CD4-positive, alpha-beta T cell treated with Interferon gamma for 1 hour (primary cell): ENCODE measurements around the gene NELFE.
"Not testable (repeated sequence)": the region's sequence is repeated elsewhere in the genome, so short reads cannot be mapped to it uniquely, and the experiment has no call there.

Experiments
- DNase-seq: peaks from one replicate; pipeline ENCODE4 v3.0.0-alpha.2; 2020

Gene NELFE

GRCh38 chr6:31911826-31912585 is 46.8 kb downstream of the NELFE start:
- no peak for DNase-seq

DNA sequence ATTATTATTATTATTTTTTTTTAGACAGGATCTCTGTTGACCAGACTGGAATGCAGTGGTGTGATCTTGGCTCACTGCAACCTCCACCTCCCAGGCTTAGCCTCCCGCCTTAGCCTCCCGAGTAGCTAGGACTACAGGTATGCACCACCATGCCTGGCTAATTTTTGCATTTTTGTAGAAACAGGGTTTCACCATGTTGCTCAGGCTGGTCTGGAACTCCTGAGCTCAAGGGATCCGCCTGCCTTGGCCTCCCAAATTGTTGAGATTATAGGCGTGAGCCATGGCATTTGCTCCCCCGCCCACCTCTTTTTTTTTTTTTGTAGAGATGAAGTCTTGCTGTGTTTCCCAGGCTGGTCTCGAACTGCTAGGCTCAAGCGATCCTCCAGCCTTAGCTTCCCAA is 49.5 kb downstream of the NELFE start:
- DNase-seq: not testable (repeated sequence)

DNA sequence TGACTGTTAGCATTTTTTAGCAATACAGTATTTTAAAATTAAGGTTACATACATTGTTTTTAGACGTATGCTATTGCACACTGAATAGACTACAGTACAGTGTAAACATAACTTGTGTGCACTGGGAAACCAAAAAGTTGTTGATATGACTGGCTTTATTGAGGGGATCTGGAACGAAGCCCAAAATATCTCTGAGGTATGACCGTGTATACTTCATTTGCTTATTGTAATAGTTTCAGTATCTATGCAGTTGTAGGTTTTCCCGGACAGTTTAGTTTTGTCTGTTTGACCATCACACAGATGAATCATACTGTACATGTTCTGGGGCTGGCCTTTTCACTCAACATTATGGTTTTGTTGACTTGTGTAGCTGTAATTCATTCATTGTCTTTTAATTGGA is 50.0 kb downstream of the NELFE start:
- DNase-seq: no peak

- DNase-seq: not testable (repeated sequence)
Observed at GRCh38 chr6:31908255-31908654, 50.5 kb downstream of the NELFE start.

DNA sequence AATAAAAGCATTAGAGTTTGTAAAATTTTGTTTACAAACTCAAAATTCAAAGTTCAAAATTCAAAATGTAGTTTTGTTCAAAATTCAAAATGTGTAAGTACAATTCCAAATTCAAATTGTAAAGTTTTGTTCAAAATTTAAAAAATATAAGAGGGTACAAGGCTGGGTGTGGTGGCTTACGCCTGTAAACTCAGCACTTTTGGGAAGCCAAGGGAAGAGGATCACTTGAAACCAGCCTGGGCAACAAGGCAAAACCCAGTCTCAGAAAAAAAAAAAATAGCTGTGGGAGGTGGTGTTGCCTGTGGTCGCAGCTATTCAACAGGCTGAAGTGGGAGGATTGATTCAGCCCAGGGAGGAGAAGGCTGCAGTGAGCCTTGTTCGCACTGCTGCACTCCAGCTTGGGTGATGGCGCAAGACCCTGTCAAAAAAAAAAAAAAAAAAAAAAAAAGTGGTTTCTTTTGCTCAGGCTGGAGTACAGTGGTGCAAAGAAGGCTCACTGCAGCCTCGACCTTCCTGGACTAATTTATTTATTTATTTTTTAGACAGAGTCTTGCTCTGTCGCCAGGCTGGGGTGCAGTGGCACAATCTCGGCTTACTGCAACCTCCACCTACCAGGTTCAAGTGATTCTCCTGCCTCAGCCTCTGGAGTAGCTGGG is 51.5 kb downstream of the NELFE start:
- no peak for DNase-seq

GRCh38 chr6:31906727-31907126 is 52.0 kb downstream of the NELFE start:
- DNase-seq: not testable (repeated sequence)

DNA sequence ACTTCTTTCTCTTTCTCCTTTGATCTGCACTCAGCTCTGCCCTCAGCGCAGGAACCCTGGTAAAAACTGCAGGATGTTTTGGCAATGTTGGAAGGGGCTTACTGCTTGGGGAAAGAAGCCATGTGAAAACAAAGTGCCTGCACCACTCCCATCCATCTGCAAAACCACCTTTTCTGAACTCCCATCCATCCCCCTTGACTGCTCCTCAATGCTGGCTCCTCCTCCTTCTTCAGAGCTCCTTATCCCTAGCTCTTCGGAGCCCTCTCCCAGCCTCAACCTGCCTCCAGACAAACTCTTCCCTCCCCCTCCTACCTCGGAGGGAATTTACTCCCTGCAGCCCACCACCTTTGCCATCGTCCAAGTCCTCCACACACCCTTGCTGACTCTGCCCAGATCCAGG is 52.6 kb downstream of the NELFE start:
- no peak for DNase-seq

GRCh38 chr6:31905041-31905440 is 53.7 kb downstream of the NELFE start:
- no peak for DNase-seq

- DNase-seq: no peak
Observed at GRCh38 chr6:31903957-31904356, 54.8 kb downstream of the NELFE start.
